Testis (tissue), 2 donors: ENCODE results near the gene MAP3K15.

Source experiments
- POLR2A ChIP-seq: fragments of 450-650 bp; IDR thresholded peaks from one replicate; pipeline ENCODE4 v1.6.1; 2017; ENCODE audit warnings: antibody characterized with exemption, mild to moderate bottlenecking, moderate library complexity
- TF ChIP-seq, protein P1 (sequence below), 3 experiments: fragments of 450-650 bp in 2 of 3; fragments of 200-600 bp in 1 of 3; sonication (generic) in 1 of 3; IDR thresholded peaks; one replicate each; pipeline ENCODE4 v1.5.1; 2016 to 2019; ENCODE audit warnings: antibody characterized with exemption in 3 of 3, mild to moderate bottlenecking in 2 of 3, moderate library complexity in 1 of 3

DNA sequence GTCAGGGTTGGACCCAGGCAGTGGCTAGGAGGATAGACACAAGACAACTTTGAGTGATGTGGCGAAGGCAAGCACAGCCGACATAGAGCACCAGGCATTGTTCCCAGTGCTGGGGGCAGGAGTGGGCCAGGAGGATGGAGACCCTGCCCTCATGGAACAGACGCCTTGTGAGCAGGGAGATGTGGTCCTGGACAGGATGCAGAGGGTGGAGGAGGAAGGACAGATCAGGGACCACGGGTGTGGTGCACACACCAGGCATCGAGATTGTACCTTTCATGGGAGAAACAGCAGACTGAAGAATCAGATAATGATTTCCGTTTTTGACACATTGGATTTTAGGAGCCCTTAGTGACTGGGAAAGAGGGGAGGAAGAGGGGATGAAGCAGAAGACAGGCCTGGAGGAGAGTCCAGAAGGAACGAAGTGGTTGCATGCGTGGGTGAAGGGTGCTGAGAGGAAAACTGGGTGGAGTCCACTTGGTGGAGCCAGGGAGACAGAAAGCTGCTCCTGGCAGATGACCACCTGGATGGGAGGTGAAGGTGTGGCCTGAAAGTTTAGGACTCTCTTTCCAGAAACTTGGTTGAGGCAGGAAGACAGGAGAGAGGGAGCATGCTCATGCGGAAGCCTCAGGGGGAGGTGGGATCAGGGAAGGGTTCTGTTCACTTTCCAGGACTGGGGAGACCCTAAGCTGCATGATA, 27.9 kb upstream of the MAP3K15 start:
- no peak for TF ChIP-seq POLR2A
- TF ChIP-seq, protein P1, sequence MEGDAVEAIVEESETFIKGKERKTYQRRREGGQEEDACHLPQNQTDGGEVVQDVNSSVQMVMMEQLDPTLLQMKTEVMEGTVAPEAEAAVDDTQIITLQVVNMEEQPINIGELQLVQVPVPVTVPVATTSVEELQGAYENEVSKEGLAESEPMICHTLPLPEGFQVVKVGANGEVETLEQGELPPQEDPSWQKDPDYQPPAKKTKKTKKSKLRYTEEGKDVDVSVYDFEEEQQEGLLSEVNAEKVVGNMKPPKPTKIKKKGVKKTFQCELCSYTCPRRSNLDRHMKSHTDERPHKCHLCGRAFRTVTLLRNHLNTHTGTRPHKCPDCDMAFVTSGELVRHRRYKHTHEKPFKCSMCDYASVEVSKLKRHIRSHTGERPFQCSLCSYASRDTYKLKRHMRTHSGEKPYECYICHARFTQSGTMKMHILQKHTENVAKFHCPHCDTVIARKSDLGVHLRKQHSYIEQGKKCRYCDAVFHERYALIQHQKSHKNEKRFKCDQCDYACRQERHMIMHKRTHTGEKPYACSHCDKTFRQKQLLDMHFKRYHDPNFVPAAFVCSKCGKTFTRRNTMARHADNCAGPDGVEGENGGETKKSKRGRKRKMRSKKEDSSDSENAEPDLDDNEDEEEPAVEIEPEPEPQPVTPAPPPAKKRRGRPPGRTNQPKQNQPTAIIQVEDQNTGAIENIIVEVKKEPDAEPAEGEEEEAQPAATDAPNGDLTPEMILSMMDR (IDR thresholded peaks at IDR 0.05) = no peak
